Stimulated activated CD4-positive, alpha-beta T cell treated with anti-CD3 and anti-CD28 coated beads, Interleukin-1b, Interleukin-23, amount 100 ng/mL, for 24 hours (primary cell): Measurements from ENCODE around the gene TMEM200B.
"Not testable (repeated sequence)": the region's sequence is repeated elsewhere in the genome, so short reads cannot be mapped to it uniquely, and the experiment has no call there.

Source experiments
- DNase-seq, 4 experiments: peaks; one replicate each; pipeline ENCODE4 v3.0.0-alpha.2; 2020; ENCODE audit warnings: low read depth in 4 of 4, low spot score in 1 of 4

TMEM200B gene

DNA sequence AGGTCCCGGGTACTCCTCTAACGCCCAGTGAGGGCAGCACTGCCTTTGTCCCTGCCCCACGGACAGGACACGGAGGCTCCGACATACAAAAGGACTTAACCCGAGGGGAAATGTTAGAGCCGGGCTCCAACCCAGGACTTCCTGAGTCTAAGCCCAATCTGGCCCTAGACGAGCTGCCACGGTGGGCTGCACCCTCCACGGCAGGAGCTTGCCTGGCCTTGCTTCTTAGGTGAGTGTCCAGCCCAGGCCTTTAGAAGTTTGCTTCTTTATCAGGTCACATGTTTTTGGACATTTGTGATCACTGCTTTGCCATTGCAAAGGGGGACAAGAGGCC is 11.0 kb upstream of the TMEM200B start:
- DNase-seq = no peak

DNA sequence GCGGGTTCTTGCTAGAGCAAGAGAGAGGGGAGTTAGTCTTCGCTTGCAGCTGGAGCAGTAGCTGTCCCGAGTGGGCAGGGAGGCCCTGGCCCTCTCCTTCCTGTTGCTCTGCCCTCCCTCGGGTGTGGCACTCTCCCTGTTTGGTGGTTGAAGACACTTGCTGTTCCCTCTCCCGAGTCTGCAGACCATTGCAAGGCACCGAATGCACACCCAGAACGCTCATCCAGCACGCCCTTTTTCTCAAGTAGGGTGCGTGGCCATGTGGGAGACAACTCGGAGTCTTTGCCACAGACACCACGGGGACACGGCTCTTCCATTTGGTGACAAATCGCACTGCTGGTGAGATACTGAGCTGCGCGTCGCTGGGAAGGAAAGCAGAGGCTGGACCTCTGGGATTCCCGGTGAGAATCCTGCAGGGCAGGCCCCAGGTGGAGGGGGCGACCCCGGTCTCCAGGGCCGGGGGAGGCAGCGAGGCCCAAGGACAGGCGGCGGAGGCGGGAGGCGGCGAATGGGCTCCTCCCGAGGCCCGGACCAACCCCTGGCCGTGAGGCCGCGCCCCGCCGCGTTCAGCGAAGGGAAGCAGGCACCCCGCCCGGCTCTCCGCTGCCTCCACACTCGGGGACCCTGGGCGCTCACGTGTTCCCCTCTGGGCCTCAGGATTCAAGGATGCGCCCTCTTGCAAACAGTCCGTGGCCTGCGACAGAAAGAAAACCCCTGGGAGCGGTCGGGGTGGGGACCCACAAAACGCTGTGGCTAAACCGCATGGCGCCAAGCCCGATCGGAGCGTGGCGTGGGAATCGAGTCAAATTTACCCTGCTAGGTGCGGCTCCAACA is 10.4 kb upstream of the TMEM200B start:
- DNase-seq = no peak

GRCh38 chr1:29131056-29131455 is 7.4 kb upstream of the TMEM200B start:
- DNase-seq = not testable (repeated sequence)

DNA sequence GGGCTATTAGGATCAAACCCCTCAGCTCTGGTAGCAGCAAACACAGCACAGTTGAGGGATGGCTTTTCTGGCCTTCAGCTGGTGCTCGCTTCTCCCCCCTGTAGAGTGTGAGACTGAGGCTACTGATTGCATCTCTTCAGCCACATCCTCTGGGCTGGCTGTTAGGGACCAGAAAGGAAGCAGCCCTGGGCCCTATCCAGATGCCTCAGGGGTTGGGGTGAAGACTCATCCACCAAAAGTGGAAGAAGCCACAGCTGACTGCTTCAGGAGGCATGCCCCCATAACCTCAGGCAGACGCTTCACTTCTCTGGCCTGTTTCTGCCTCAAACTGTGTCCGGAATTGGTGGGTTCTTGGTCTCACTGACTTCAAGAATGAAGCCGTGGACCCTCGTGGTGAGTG is 6.2 kb upstream of the TMEM200B start:
- no peak for DNase-seq

DNA sequence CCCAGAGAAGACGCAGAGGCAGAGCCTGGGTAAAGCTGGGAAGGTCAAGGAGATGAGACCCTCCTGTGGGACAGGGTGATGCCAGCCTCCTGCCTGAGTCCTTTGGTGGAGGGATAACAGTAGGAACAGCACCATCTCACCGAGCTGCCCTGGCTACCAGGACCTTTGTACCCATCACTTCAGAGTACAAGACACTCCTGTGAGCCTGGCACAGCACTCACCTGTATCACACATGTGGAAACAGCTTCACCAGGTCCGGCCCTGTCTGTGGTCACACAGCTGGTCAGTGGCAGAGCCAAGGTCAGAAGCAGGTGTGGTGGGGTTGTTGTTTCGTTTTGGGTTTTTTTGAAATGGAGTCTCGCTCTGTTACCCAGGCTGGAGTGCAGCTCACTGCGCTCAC is 5.0 kb upstream of the TMEM200B start:
- DNase-seq = no peak

DNA sequence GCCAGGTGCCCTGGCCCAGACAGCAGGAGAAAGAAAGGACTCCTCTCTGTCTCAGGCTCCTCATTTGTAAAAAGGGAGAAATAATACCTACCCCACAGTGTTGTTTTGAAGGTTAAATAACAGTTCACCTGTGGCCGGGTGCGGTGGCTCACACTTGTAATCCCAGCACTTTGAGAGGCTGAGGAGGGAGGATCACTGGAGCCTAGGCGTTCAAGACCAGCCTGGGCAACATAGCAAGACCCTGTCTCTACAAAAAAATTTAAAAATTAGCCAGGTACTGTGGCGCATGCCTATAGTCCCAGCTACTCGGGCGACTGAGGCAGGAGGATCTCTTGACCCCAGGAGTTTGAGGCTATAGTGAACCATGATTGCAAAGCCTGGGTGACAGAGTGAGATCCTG is 2.5 kb upstream of the TMEM200B start:
- DNase-seq = no peak

- DNase-seq = no peak
Measured at GRCh38 chr1:29125788-29126187, 2.1 kb upstream of the TMEM200B start.

DNA sequence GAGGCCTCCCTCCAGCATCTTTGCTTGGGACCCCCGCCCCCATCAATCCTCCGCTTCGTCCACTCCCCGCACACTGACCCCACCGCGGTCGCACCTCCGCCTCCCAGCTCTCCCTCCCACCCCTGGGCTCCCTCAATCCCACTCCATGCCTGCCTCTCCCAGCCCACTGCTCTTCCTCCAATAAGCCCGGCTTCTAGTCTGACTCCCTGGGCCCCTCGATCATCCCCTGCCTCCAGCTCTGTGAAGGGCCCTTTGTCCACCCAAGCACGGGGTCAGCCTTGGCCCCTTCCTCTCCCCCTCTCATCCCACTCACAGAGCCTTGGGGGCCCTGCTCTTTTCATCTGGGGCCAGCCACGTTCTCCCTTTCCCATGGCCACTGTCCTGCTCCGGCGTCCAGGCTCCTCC is 1.5 kb upstream of the TMEM200B start:
- no peak for DNase-seq

DNA sequence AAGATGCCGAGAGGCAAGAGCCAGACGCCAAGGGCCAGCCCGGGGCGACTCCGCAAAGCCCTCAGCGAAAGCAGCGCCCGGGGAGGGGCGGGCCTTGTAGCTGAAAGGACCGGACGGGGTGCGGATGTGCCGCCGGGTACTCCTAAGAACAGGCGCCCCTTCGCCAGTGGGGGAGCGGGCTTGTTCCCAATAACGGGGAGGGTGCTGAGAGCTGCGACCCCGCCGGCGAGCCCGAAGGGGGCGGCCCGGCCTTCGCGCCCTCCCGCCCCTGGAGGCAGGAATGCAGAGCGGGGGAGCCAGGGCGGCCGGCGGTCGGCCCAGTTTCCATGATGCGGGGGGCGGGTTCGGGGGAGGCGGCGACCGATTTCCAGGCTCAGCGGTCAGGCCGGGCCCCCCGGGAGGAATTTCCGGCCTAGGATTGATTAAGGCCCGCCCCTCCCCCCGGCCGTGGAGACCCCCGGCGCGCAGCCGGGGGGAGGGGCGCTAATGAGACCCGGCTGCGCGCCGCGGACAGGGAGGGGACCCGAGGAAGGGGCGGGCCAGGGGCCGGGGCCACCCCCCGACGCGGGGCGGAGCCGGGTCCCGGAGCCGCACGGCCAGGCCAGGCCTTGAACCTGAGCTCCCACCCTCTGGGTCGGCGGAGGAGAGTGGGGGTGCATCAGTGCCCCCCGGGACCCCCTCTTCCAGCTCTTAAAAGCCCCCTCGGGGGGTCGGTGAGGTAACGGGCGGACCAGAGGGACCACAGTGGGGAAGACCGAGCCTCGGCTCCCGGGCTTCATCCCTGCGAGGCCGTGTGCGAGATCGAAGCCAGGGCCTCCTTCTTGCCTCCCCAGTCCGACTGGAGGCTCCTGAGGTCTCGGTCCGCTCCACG is 898 bp upstream of the TMEM200B start:
- DNase-seq = peak in 2 of 4 experiments; percentile 33 to 60

DNA sequence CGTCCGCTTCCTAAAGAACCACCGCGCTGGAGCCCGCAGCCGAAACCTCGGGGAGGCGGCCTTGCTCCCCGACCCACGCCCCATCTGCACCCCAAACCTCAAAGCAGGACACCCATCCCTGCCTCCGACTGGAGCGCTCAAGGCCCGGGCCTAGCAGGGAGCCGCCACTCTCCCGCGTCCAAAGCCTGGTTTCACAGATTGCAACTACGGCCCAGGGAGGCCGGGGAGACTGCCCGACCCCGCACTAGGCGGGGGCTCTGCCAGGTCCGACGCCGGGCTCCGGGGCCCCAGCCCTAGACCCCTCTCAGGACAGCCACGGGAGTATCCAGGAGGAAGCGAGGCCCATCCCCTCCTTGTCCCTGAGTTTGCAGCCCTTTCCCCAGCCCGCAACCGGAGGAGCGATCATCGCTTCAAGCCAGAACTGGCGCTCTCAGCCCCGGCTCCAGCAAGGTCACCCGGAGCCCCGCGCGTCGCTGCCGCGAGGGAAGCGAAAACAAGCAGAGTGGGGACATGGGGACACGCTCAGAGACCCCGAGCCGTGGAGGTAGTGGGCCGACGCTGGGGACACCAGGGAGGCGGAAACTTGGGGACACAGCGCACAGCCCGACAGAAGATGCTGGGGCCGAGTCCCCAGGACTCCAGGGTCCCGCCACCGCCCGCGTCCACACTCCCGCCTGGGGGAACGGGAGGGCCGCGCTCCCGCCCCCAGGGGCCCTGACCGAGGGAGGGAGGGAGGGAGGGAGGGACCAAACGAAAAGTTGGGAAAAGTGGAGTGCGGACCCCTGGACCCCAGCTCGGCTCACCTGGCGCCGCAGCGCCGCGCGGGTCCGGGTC is 433 bp downstream of the TMEM200B start:
- peak in 1 of 4 experiments; percentile 19 for DNase-seq

GRCh38 chr1:29122682-29123052 is 1.0 kb downstream of the TMEM200B start:
- no peak for DNase-seq

GRCh38 chr1:29121936-29122681 is 1.6 kb downstream of the TMEM200B start:
- DNase-seq = peak in 1 of 4 experiments; percentile 15

- DNase-seq = no peak
Measured at GRCh38 chr1:29121516-29121935, 2.2 kb downstream of the TMEM200B start.

DNA sequence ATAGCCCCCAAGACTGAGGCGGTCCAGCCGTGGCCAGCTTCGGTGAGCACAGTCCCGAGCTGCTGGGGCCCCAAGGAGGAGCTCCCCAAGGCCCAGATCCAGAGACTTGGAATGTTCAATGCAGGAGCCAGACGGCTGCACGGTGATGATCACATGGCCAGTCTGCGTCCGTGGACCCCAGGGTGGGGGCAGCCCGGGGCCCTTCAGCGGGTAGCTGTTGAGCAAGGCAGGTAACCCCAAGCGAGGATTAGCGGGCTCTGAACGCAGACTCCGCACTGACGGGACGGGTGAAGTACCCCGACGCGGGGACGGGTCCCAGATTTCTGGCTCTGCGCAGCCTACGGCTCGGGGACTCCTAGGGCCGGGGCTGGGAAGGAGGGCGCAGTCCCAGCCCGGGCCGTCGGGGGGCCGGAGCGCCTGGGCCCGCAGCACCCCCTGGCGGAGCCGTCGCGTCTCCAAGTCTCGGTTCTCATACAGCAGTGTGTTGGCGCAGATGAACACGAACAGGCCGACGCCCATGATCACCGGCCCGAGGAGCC is 2.7 kb downstream of the TMEM200B start:
- DNase-seq = peak in 3 of 4 experiments; percentile 41 to 58 (median 42)

DNA sequence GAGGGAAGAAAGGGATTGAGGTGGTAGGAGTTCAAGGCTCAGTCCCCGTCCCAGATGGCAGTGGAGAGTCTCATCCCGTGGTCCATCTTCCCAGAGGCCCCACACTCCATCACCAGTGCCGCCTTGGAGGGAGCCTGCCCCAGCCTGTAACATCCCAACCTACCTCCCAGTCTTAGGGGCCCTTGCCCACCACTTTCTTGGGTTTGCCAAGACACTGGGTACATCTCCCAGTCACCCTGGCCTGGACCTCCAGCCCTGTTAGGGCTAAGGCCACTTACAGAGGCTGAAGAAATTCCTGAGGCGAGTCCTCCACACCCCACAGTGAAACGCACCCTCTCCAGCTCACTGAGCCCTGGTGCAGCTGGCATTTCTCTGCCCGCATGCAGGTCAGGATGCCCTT is 3.3 kb downstream of the TMEM200B start:
- no peak for DNase-seq

GRCh38 chr1:29119121-29119929 is 4.4 kb downstream of the TMEM200B start:
- no peak for DNase-seq

- DNase-seq = no peak
Measured at GRCh38 chr1:29117381-29117780, 6.3 kb downstream of the TMEM200B start.

DNA sequence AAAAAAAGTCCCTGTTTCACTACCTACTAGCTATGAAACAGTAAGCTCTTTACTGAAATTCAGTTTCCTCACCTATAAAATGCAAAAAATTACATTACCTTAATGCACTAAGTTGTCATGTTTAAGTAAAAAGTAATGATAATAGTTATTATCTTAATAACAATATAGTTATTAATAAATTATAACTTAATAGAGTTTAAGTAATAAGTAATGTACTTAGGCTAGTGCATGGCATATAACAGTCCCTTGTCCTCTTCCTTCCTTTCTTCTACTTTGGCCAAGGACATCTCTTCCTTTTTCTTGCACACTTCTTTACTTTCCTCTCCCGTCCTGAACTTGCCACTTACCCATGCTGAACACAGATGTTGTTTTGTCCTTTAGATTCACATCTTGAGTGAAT is 9.0 kb downstream of the TMEM200B start:
- DNase-seq = no peak

DNA sequence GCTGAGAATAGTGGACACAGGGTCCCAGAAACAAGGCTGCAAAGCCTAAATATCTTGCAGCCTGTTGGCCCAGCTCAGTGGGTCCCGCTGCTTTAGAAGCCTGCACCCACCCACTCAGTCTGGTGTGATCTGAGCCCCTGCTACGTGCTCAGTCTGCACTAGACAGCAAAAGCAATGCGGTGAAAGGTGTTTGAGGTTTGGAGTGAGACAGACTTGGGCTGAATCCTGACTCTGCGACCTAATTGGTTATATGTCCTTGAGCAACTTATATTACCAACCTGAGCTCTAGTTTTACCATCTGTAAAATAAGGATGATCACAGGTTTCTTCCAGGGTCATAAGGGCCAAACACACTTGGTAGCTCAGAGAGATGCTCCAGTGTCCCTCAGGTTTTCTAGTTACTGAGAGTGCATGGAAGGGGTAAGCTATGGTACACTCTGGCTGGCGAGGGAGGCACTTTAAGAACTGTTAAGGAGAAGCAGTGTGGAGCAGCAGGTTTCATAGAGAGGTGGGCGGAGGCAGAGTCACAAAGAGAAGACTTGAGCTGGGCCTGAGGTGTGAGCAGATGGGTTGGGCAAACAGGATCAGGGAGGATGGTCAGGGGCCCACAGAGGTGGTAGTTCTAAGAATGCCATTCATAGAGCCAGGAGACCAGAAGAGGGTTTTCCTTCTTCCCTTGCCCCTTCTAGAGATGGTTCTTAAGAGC is 10.1 kb downstream of the TMEM200B start:
- DNase-seq = no peak
